Cardiac muscle cell (in vitro differentiated cells and primary cell): ENCODE data around the gene TBRG4. TPM values are rescaled to one million over a fixed set of nuclear protein-coding genes. Genes with fewer than 3 reads are reported as not detected.

ENCODE experiments used
- DNase-seq, 2 donors: peaks; one replicate each; pipeline versions ENCODE4 v3.0.0 to v3.0.0-alpha.2; 2010 to 2017; ENCODE audit warnings: low read depth in 1 of 2, low spot score in 1 of 2
- H3K27ac ChIP-seq: fragments of 200-600 bp; sonication (generic); 2 replicates; pipeline ENCODE4 v1.5.1; 2016
- H3K27me3 ChIP-seq: fragments of 200-600 bp; sonication (generic); 2 replicates; pipeline ENCODE4 v1.6.0; 2016; ENCODE audit warnings: control low read depth
- H3K36me3 ChIP-seq: fragments of 200-600 bp; sonication (generic); 2 replicates; pipeline ENCODE4 v1.5.1; 2016; ENCODE audit warnings: control low read depth
- H3K4me1 ChIP-seq: fragments of 200-600 bp; sonication (generic); 2 replicates; pipeline ENCODE4 v1.8.1; 2017; ENCODE audit warnings: low read depth, mild to moderate bottlenecking, mixed run types
- H3K4me3 ChIP-seq: fragments of 200-600 bp; sonication (generic); 2 replicates; pipeline ENCODE4 v1.5.1; 2016; ENCODE audit warnings: mild to moderate bottlenecking
- H3K9me3 ChIP-seq: fragments of 200-600 bp; sonication (generic); 2 replicates; pipeline ENCODE4 v1.5.1; 2017; ENCODE audit warnings: low read depth, mild to moderate bottlenecking, control low read depth
- CTCF ChIP-seq: IDR thresholded peaks from 2 replicates; pipeline ENCODE4 v1.5.1; 2012; ENCODE audit warnings: low read depth, mild to moderate bottlenecking, low read length
- polyA plus RNA-seq: library from polyadenylated mRNA; unstranded; fragments of >200 nt; fragmentation: Nextera tagmentation; extraction: Ambion mirVana; gene quantifications from 2 replicates; pipeline ENCODE4 v1.2.1, GENCODE V29; 2016
- total RNA-seq: library from RNA; depleted of rRNA; stranded (reverse); fragments of >200 nt; gene quantifications from 2 replicates; pipeline ENCODE4 v1.2.3, GENCODE V29; 2016

TBRG4 gene
- total and polyA plus RNA-seq, 2 experiments from 2014 or later = 67.9 to 74.4 TPM

GRCh38 chr7:45108863-45109262 lies 2.6 kb downstream of the TBRG4 start:
- no peak for TF ChIP-seq CTCF
- no peak for DNase-seq
- H3K4me3 ChIP-seq = no peak overlapping the region
- no peaks in the 10 kb centered on the region for H3K4me1 ChIP-seq
- H3K9me3 ChIP-seq = no peaks in the 10 kb centered on the region
- peaks cover under 1% of the 10 kb centered on the region for H3K27me3 ChIP-seq
- H3K36me3 ChIP-seq = peaks cover 43% of the 10 kb centered on the region
- no peak overlapping the region for H3K27ac ChIP-seq

- Histone ChIP-seq H3K9me3 (no peaks in the 10 kb centered on the region), H3K4me1 (no peaks in the 10 kb centered on the region), H3K36me3 (peaks cover 56% of the 10 kb centered on the region), H3K4me3 (no peak overlapping the region), H3K27me3 (no peaks in the 10 kb centered on the region), H3K27ac (no peak overlapping the region)
- DNase-seq = no peak
- no peak for TF ChIP-seq CTCF
Measured at GRCh38 chr7:45107356-45107755, 4.1 kb downstream of the TBRG4 start.

DNA sequence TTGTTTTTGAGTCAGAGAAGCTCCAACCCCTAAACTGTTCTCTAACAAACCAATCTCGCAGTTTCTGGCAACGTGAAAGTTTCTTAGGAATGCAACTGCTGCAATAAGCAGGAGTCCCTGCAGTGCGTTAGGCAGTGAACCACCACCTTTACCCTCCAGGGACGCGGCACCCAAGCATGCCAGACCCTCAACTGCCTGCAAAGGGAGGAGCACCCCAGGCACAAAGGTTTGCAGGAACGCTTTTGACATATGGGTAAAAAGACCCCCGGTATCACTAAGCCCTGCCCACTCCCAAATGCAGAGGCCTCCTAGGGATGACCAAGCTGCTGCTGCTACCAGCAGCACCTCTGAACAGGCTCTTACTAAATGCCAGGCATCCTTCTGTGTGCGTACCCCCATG lies 4.7 kb downstream of the TBRG4 start:
- DNase-seq = no peak
- TF ChIP-seq CTCF = no peak
- H3K27me3 ChIP-seq = no peaks in the 10 kb centered on the region
- no peaks in the 10 kb centered on the region for H3K9me3 ChIP-seq
- H3K4me3 ChIP-seq = no peak overlapping the region
- peaks cover 62% of the 10 kb centered on the region for H3K36me3 ChIP-seq
- H3K4me1 ChIP-seq = no peaks in the 10 kb centered on the region
- no peak overlapping the region for H3K27ac ChIP-seq

- no peaks in the 10 kb centered on the region for H3K9me3 ChIP-seq
- H3K27me3 ChIP-seq = no peaks in the 10 kb centered on the region
- H3K27ac ChIP-seq = no peak overlapping the region
- H3K4me1 ChIP-seq = no peaks in the 10 kb centered on the region
- no peak for DNase-seq
- no peak for TF ChIP-seq CTCF
- no peak overlapping the region for H3K4me3 ChIP-seq
- H3K36me3 ChIP-seq = peaks cover 73% of the 10 kb centered on the region
Measured at GRCh38 chr7:45105588-45106188, 5.8 kb downstream of the TBRG4 start.

GRCh38 chr7:45104844-45105587 lies 6.5 kb downstream of the TBRG4 start:
- no peak for DNase-seq
- no peaks in the 10 kb centered on the region for H3K27me3 ChIP-seq
- peaks cover 77% of the 10 kb centered on the region for H3K36me3 ChIP-seq
- no peak for TF ChIP-seq CTCF
- no peaks in the 10 kb centered on the region for H3K4me1 ChIP-seq
- no peak overlapping the region for H3K27ac ChIP-seq
- no peak overlapping the region for H3K4me3 ChIP-seq
- H3K9me3 ChIP-seq = no peaks in the 10 kb centered on the region
